Activated T-cell treated with anti-CD3 and anti-CD28 coated beads for 24 hours (primary cell): ENCODE measurements around the gene PACRG.

ENCODE experiments used
- DNase-seq: peaks from one replicate; pipeline ENCODE4 v3.0.0-alpha.2; 2020; ENCODE audit warnings: low read depth

The PACRG gene

GRCh38 chr6:163010145-163010544 is 282.4 kb downstream of the PACRG start:
- no peak for DNase-seq

- DNase-seq, result no peak
Measured at GRCh38 chr6:163014736-163015135, 287.0 kb downstream of the PACRG start.

GRCh38 chr6:163017801-163018200 is 290.0 kb downstream of the PACRG start:
- no peak for DNase-seq

- no peak for DNase-seq
Measured at GRCh38 chr6:163019926-163020325, 292.2 kb downstream of the PACRG start.

GRCh38 chr6:163021054-163021453 is 293.3 kb downstream of the PACRG start:
- DNase-seq, result no peak

- no peak for DNase-seq
Measured at GRCh38 chr6:163023700-163024099, 295.9 kb downstream of the PACRG start.

- no peak for DNase-seq
Measured at GRCh38 chr6:163026893-163027292, 299.1 kb downstream of the PACRG start.

- DNase-seq, result no peak
Measured at GRCh38 chr6:163030980-163031379, 303.2 kb downstream of the PACRG start.

GRCh38 chr6:163031931-163032330 is 304.2 kb downstream of the PACRG start:
- no peak for DNase-seq

- no peak for DNase-seq
Measured at GRCh38 chr6:163036160-163036645, 308.4 kb downstream of the PACRG start.

GRCh38 chr6:163038317-163038716 is 310.5 kb downstream of the PACRG start:
- no peak for DNase-seq

- DNase-seq, result no peak
Measured at GRCh38 chr6:163048345-163048744, 320.6 kb downstream of the PACRG start.

GRCh38 chr6:163053667-163054344 is 326.0 kb downstream of the PACRG start:
- no peak for DNase-seq

- no peak for DNase-seq
Measured at GRCh38 chr6:163054641-163055040, 326.9 kb downstream of the PACRG start.

GRCh38 chr6:163057260-163057659 is 329.5 kb downstream of the PACRG start:
- no peak for DNase-seq

GRCh38 chr6:163062790-163063189 is 335.0 kb downstream of the PACRG start:
- DNase-seq, result no peak

- DNase-seq, result no peak
Measured at GRCh38 chr6:163063561-163063960, 335.8 kb downstream of the PACRG start.

GRCh38 chr6:163064397-163064796 is 336.6 kb downstream of the PACRG start:
- DNase-seq, result no peak

GRCh38 chr6:163066200-163066599 is 338.4 kb downstream of the PACRG start:
- DNase-seq, result no peak

- no peak for DNase-seq
Measured at GRCh38 chr6:163077134-163077533, 349.4 kb downstream of the PACRG start.

- no peak for DNase-seq
Measured at GRCh38 chr6:163078712-163079111, 350.9 kb downstream of the PACRG start.

GRCh38 chr6:163080228-163080627 is 352.5 kb downstream of the PACRG start:
- no peak for DNase-seq

- no peak for DNase-seq
Measured at GRCh38 chr6:163083141-163083540, 355.4 kb downstream of the PACRG start.

GRCh38 chr6:163085426-163085825 is 357.7 kb downstream of the PACRG start:
- no peak for DNase-seq
